ENCODE data around the gene ANKRD29. TPM values are rescaled to one million over a fixed set of nuclear protein-coding genes. Genes with fewer than 3 reads are reported as not detected.

Gene ANKRD29
- total and polyA plus RNA-seq, 2 experiments from 2014 or later: 6.6 to 36.6 TPM

DNA sequence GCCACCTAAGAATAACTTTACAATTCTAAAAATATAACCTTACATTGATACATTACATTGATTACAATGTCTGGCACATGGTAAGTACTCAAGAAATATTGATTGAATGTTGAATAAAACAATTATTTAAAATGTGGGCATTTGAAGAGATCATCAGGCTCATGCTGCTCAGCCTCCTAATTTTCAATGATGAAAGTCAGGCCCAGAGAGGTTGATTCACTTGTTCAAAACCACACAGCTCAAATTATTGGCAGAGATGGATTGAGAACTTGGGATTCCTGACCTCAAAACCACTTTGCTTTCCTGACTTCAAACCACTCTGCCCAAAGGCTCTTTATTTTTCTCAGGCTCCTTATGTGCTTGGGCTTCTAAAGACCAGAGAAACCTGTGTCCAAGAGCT, 34.7 kb downstream of the ANKRD29 start (continued):
- TF ChIP-seq, protein P1, sequence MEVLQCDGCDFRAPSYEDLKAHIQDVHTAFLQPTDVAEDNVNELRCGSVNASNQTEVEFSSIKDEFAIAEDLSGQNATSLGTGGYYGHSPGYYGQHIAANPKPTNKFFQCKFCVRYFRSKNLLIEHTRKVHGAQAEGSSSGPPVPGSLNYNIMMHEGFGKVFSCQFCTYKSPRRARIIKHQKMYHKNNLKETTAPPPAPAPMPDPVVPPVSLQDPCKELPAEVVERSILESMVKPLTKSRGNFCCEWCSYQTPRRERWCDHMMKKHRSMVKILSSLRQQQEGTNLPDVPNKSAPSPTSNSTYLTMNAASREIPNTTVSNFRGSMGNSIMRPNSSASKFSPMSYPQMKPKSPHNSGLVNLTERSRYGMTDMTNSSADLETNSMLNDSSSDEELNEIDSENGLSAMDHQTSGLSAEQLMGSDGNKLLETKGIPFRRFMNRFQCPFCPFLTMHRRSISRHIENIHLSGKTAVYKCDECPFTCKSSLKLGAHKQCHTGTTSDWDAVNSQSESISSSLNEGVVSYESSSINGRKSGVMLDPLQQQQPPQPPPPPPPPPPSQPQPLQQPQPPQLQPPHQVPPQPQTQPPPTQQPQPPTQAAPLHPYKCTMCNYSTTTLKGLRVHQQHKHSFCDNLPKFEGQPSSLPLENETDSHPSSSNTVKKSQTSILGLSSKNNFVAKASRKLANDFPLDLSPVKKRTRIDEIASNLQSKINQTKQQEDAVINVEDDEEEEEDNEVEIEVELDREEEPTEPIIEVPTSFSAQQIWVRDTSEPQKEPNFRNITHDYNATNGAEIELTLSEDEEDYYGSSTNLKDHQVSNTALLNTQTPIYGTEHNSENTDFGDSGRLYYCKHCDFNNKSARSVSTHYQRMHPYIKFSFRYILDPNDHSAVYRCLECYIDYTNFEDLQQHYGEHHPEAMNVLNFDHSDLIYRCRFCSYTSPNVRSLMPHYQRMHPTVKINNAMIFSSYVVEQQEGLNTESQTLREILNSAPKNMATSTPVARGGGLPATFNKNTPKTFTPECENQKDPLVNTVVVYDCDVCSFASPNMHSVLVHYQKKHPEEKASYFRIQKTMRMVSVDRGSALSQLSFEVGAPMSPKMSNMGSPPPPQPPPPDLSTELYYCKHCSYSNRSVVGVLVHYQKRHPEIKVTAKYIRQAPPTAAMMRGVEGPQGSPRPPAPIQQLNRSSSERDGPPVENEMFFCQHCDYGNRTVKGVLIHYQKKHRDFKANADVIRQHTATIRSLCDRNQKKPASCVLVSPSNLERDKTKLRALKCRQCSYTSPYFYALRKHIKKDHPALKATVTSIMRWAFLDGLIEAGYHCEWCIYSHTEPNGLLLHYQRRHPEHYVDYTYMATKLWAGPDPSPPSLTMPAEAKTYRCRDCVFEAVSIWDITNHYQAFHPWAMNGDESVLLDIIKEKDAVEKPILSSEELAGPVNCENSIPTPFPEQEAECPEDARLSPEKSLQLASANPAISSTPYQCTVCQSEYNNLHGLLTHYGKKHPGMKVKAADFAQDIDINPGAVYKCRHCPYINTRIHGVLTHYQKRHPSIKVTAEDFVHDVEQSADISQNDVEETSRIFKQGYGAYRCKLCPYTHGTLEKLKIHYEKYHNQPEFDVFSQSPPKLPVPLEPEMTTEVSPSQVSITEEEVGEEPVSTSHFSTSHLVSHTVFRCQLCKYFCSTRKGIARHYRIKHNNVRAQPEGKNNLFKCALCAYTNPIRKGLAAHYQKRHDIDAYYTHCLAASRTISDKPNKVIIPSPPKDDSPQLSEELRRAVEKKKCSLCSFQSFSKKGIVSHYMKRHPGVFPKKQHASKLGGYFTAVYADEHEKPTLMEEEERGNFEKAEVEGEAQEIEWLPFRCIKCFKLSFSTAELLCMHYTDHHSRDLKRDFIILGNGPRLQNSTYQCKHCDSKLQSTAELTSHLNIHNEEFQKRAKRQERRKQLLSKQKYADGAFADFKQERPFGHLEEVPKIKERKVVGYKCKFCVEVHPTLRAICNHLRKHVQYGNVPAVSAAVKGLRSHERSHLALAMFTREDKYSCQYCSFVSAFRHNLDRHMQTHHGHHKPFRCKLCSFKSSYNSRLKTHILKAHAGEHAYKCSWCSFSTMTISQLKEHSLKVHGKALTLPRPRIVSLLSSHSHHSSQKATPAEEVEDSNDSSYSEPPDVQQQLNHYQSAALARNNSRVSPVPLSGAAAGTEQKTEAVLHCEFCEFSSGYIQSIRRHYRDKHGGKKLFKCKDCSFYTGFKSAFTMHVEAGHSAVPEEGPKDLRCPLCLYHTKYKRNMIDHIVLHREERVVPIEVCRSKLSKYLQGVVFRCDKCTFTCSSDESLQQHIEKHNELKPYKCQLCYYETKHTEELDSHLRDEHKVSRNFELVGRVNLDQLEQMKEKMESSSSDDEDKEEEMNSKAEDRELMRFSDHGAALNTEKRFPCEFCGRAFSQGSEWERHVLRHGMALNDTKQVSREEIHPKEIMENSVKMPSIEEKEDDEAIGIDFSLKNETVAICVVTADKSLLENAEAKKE (CRISPR knock-in tag; IDR thresholded peaks at IDR 0.05): no peak
- TF ChIP-seq POLR2AphosphoS5 (IDR thresholded peaks at IDR 0.05; ENCODE audit: low read depth): no peak
- TF ChIP-seq, protein P2, sequence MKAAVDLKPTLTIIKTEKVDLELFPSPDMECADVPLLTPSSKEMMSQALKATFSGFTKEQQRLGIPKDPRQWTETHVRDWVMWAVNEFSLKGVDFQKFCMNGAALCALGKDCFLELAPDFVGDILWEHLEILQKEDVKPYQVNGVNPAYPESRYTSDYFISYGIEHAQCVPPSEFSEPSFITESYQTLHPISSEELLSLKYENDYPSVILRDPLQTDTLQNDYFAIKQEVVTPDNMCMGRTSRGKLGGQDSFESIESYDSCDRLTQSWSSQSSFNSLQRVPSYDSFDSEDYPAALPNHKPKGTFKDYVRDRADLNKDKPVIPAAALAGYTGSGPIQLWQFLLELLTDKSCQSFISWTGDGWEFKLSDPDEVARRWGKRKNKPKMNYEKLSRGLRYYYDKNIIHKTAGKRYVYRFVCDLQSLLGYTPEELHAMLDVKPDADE (IDR thresholded peaks at IDR 0.05): no peak
- no peak for TF ChIP-seq NANOG (IDR thresholded peaks at IDR 0.05; ENCODE audit: borderline replicate concordance)
- TF ChIP-seq JUNB (IDR thresholded peaks at IDR 0.05; ENCODE audit: unreplicated experiment): no peak

DNA sequence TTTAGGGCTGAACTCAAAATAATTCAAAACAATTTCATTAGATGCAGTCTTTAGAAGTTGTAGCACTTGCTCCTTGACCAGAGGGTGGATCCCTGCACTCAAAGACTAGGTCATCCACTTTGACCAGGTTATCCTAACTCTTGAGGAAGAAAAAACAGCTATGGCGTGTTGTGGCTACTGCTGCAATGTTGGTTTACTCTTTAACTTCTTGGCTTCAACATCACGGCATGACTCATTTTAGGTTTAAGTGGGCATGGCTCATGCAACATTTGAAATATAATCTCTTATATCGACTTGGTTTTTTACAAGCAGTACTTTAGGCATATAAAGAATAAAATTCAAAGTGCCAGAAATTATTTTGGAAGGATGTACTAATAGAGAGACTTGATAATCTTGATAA, 35.4 kb downstream of the ANKRD29 start:
- peaks cover 8% of the 10 kb centered on the region for H3K27me3 Mint-ChIP-seq (ENCODE audit: insufficient read depth, low read depth, poor library complexity)
- H3K27ac Mint-ChIP-seq: no peak overlapping the region
- no peaks in the 10 kb centered on the region for H3K27me3 ChIP-seq (ENCODE audit: insufficient read depth)
- H3K36me3 Mint-ChIP-seq (ENCODE audit: low read depth): no peaks in the 10 kb centered on the region
- H4K20me1 ChIP-seq (replicated peaks; ENCODE audit: insufficient read depth): no peaks in the 10 kb centered on the region; the same call in 1 of the 2 replicates
- H3K9me3 Mint-ChIP-seq: no peaks in the 10 kb centered on the region
- no peak for TF ChIP-seq EZH2 (IDR thresholded peaks at IDR 0.05; ENCODE audit: low read depth, unreplicated experiment)
- H3K4me1 ChIP-seq (ENCODE audit: insufficient read depth): no peaks in the 10 kb centered on the region
- no peaks in the 10 kb centered on the region for H3F3A ChIP-seq (replicated peaks; ENCODE audit: low read depth)
- no peak overlapping the region for H3K27ac ChIP-seq (ENCODE audit: low read depth)
- no peak overlapping the region for H3K4me3 Mint-ChIP-seq
- ATAC-seq (no peak), DNase-seq (ENCODE audit: low spot score) (no peak)
- no peak overlapping the region for H3K4me2 ChIP-seq
- H3K4me1 Mint-ChIP-seq: peaks cover 4% of the 10 kb centered on the region; the same call in 1 of the 3 replicates
- no peak overlapping the region for H2AFZ ChIP-seq
- no peaks in the 10 kb centered on the region for H3K9me2 ChIP-seq (ENCODE audit: insufficient read depth)
- H3K36me3 ChIP-seq (ENCODE audit: insufficient read depth): no peaks in the 10 kb centered on the region
- no peaks in the 10 kb centered on the region for H3K79me2 ChIP-seq (replicated peaks; ENCODE audit: insufficient read depth)
- H3K4me3 ChIP-seq: no peak overlapping the region
